ENCODE results near the gene JAGN1. TPM values are rescaled to one million over a fixed set of nuclear protein-coding genes. Genes with fewer than 3 reads are reported as not detected.

The JAGN1 gene
- total and polyA plus RNA-seq, 9 of the 15 experiments (the other 6 are each of a cell fraction or from before 2014, with no cell fraction given): 31.6 to 77.8 (median 40.3) TPM

DNA sequence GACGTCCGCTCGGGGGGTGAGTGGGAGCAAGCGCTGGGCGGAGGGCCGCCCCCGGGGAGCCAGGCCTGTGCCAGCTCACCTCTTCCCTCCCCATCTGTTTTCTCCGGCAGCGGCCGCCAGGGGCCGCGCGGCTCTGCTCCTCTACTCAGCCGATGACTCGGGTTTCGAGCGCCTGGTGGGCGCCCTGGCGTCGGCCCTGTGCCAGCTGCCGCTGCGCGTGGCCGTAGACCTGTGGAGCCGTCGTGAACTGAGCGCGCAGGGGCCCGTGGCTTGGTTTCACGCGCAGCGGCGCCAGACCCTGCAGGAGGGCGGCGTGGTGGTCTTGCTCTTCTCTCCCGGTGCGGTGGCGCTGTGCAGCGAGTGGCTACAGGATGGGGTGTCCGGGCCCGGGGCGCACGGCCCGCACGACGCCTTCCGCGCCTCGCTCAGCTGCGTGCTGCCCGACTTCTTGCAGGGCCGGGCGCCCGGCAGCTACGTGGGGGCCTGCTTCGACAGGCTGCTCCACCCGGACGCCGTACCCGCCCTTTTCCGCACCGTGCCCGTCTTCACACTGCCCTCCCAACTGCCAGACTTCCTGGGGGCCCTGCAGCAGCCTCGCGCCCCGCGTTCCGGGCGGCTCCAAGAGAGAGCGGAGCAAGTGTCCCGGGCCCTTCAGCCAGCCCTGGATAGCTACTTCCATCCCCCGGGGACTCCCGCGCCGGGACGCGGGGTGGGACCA is 42.6 kb downstream of the JAGN1 start (continued):
- TF ChIP-seq, protein P1, sequence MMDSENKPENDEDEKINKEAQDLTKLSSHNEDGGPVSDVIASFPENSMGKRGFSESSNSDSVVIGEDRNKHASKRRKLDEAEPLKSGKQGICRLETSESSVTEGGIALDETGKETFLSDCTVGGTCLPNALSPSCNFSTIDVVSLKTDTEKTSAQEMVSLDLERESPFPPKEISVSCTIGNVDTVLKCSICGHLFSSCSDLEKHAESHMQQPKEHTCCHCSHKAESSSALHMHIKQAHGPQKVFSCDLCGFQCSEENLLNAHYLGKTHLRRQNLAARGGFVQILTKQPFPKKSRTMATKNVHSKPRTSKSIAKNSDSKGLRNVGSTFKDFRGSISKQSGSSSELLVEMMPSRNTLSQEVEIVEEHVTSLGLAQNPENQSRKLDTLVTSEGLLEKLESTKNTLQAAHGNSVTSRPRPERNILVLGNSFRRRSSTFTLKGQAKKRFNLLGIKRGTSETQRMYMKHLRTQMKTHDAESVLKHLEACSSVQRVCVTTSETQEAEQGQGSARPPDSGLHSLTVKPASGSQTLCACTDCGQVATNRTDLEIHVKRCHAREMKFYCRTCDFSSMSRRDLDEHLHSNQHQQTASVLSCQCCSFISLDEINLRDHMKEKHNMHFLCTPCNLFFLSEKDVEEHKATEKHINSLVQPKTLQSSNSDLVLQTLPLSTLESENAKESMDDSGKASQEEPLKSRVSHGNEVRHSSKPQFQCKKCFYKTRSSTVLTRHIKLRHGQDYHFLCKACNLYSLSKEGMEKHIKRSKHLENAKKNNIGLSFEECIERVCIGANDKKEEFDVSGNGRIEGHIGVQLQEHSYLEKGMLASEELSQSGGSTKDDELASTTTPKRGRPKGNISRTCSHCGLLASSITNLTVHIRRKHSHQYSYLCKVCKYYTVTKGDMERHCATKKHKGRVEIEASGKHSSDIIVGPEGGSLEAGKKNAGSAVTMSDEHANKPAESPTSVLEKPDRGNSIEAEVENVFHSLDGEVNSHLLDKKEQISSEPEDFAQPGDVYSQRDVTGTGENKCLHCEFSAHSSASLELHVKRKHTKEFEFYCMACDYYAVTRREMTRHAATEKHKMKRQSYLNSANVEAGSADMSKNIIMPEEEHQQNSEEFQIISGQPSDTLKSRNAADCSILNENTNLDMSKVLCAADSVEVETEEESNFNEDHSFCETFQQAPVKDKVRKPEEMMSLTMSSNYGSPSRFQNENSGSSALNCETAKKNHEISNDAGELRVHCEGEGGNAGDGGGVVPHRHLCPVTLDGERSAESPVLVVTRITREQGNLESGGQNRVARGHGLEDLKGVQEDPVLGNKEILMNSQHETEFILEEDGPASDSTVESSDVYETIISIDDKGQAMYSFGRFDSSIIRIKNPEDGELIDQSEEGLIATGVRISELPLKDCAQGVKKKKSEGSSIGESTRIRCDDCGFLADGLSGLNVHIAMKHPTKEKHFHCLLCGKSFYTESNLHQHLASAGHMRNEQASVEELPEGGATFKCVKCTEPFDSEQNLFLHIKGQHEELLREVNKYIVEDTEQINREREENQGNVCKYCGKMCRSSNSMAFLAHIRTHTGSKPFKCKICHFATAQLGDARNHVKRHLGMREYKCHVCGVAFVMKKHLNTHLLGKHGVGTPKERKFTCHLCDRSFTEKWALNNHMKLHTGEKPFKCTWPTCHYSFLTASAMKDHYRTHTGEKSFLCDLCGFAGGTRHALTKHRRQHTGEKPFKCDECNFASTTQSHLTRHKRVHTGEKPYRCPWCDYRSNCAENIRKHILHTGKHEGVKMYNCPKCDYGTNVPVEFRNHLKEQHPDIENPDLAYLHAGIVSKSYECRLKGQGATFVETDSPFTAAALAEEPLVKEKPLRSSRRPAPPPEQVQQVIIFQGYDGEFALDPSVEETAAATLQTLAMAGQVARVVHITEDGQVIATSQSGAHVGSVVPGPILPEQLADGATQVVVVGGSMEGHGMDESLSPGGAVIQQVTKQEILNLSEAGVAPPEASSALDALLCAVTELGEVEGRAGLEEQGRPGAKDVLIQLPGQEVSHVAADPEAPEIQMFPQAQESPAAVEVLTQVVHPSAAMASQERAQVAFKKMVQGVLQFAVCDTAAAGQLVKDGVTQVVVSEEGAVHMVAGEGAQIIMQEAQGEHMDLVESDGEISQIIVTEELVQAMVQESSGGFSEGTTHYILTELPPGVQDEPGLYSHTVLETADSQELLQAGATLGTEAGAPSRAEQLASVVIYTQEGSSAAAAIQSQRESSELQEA (IDR thresholded peaks at IDR 0.05; ENCODE audit: low read depth): peak; percentile 59; the same call in 1 of the 2 replicates
- TF ChIP-seq, protein P2, sequence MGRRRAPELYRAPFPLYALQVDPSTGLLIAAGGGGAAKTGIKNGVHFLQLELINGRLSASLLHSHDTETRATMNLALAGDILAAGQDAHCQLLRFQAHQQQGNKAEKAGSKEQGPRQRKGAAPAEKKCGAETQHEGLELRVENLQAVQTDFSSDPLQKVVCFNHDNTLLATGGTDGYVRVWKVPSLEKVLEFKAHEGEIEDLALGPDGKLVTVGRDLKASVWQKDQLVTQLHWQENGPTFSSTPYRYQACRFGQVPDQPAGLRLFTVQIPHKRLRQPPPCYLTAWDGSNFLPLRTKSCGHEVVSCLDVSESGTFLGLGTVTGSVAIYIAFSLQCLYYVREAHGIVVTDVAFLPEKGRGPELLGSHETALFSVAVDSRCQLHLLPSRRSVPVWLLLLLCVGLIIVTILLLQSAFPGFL (CRISPR knock-in tag; IDR thresholded peaks at IDR 0.05): no peak
- TF ChIP-seq, protein P3, sequence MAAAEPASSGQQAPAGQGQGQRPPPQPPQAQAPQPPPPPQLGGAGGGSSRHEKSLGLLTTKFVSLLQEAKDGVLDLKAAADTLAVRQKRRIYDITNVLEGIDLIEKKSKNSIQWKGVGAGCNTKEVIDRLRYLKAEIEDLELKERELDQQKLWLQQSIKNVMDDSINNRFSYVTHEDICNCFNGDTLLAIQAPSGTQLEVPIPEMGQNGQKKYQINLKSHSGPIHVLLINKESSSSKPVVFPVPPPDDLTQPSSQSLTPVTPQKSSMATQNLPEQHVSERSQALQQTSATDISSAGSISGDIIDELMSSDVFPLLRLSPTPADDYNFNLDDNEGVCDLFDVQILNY (CRISPR knock-in tag; IDR thresholded peaks at IDR 0.05): no peak; the same call in 1 of the 2 replicates
- TF ChIP-seq LARP7 (IDR thresholded peaks at IDR 0.05): no peak; the same call in 1 of the 2 replicates
- no peak for TF ChIP-seq ZC3H11A (IDR thresholded peaks at IDR 0.05; ENCODE audit: low read depth, low read length)
- 0 out of 2 replicates have a peak, but pooled peaks have one; percentile 31 for TF ChIP-seq CAMTA2 (CRISPR knock-in tag; conservative IDR thresholded peaks at IDR 0.05)
- TF ChIP-seq, protein P4, sequence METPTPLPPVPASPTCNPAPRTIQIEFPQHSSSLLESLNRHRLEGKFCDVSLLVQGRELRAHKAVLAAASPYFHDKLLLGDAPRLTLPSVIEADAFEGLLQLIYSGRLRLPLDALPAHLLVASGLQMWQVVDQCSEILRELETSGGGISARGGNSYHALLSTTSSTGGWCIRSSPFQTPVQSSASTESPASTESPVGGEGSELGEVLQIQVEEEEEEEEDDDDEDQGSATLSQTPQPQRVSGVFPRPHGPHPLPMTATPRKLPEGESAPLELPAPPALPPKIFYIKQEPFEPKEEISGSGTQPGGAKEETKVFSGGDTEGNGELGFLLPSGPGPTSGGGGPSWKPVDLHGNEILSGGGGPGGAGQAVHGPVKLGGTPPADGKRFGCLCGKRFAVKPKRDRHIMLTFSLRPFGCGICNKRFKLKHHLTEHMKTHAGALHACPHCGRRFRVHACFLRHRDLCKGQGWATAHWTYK (CRISPR knock-in tag; IDR thresholded peaks at IDR 0.05): peak; percentile 87; the same call in 1 of the 2 replicates
- peak; percentile 87 for TF ChIP-seq FIP1L1 (IDR thresholded peaks at IDR 0.05; ENCODE audit: low read depth, low read length, poor library complexity, severe bottlenecking)
- TF ChIP-seq STAG1 (CRISPR knock-in tag; IDR thresholded peaks at IDR 0.05; ENCODE audit: borderline replicate concordance): peak; percentile 76
- no peak for TF ChIP-seq CHCHD3 (CRISPR knock-in tag; IDR thresholded peaks at IDR 0.05)
- TF ChIP-seq ZNF57 (CRISPR knock-in tag; IDR thresholded peaks at IDR 0.05): no peak
- TF ChIP-seq GABPB1 (CRISPR knock-in tag; IDR thresholded peaks at IDR 0.05): peak; percentile 75

Measured in K562 (cell line).